GM19025 (cell line): ENCODE measurements around the gene COA1.
"Not testable (repeated sequence)": the region's sequence is repeated elsewhere in the genome, so short reads cannot be mapped to it uniquely, and the experiment has no call there.

ENCODE experiments used
- ATAC-seq: cut with Tn5 transposase; IDR thresholded peaks from one replicate; pipeline ENCODE4 v1.9.1; 2021; ENCODE audit warnings: mild to moderate bottlenecking, low read depth, moderate library complexity; ENCODE audit not compliant: unreplicated experiment

The COA1 gene

GRCh38 chr7:43731494-43731893, 2.2 kb upstream of the COA1 start:
- ATAC-seq = not testable (repeated sequence)

- no peak for ATAC-seq
Measured at GRCh38 chr7:43729924-43730248, 563 bp upstream of the COA1 start.

- ATAC-seq = no peak
Measured at GRCh38 chr7:43727494-43727893, 1.8 kb downstream of the COA1 start.

- ATAC-seq = no peak
Measured at GRCh38 chr7:43727003-43727402, 2.3 kb downstream of the COA1 start.

- no peak for ATAC-seq
Measured at GRCh38 chr7:43726466-43726865, 2.9 kb downstream of the COA1 start.

- no peak for ATAC-seq
Measured at GRCh38 chr7:43725251-43725650, 4.1 kb downstream of the COA1 start.

GRCh38 chr7:43723007-43723341, 6.3 kb downstream of the COA1 start:
- ATAC-seq = no peak

- no peak for ATAC-seq
Measured at GRCh38 chr7:43721193-43721806, 8.0 kb downstream of the COA1 start.

GRCh38 chr7:43716598-43716997, 12.7 kb downstream of the COA1 start:
- ATAC-seq = no peak

GRCh38 chr7:43715966-43716365, 13.4 kb downstream of the COA1 start:
- ATAC-seq = not testable (repeated sequence)

GRCh38 chr7:43711503-43711902, 17.8 kb downstream of the COA1 start:
- ATAC-seq = no peak

GRCh38 chr7:43708055-43708454, 21.3 kb downstream of the COA1 start:
- not testable (repeated sequence) for ATAC-seq

- no peak for ATAC-seq
Measured at GRCh38 chr7:43703573-43703972, 25.8 kb downstream of the COA1 start.

- no peak for ATAC-seq
Measured at GRCh38 chr7:43702974-43703373, 26.3 kb downstream of the COA1 start.

- ATAC-seq = no peak
Measured at GRCh38 chr7:43701929-43702328, 27.4 kb downstream of the COA1 start.

GRCh38 chr7:43701500-43701854, 27.8 kb downstream of the COA1 start:
- no peak for ATAC-seq

- ATAC-seq = no peak
Measured at GRCh38 chr7:43700646-43701499, 28.4 kb downstream of the COA1 start.

- ATAC-seq = no peak
Measured at GRCh38 chr7:43700059-43700501, 29.2 kb downstream of the COA1 start.

- no peak for ATAC-seq
Measured at GRCh38 chr7:43698460-43699255, 30.7 kb downstream of the COA1 start.

- no peak for ATAC-seq
Measured at GRCh38 chr7:43697690-43698089, 31.6 kb downstream of the COA1 start.

- ATAC-seq = no peak
Measured at GRCh38 chr7:43695365-43695764, 34.0 kb downstream of the COA1 start.

- ATAC-seq = no peak
Measured at GRCh38 chr7:43694399-43694748, 34.9 kb downstream of the COA1 start.
